ENCODE data around the gene FAM181B.

The FAM181B gene

DNA sequence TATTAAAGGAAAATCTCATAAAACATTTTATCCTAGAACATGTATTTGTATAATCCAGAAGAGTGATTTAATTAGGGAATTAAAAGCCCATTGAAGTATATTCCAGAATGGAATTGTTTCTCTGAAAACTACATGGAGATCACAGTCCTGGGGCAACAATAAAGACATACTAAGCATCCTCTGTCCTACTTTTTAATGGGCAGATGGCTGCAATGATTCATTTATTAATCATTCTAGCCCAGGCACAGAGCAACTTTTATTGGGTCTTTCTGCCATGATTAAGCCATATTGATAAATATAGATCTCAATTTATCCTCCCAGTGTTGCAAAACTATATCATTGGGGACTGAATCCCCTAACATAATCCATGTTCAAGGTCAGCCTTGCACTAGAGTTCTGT lies 22.0 kb downstream of the FAM181B start:
- TF ChIP-seq, protein P1, sequence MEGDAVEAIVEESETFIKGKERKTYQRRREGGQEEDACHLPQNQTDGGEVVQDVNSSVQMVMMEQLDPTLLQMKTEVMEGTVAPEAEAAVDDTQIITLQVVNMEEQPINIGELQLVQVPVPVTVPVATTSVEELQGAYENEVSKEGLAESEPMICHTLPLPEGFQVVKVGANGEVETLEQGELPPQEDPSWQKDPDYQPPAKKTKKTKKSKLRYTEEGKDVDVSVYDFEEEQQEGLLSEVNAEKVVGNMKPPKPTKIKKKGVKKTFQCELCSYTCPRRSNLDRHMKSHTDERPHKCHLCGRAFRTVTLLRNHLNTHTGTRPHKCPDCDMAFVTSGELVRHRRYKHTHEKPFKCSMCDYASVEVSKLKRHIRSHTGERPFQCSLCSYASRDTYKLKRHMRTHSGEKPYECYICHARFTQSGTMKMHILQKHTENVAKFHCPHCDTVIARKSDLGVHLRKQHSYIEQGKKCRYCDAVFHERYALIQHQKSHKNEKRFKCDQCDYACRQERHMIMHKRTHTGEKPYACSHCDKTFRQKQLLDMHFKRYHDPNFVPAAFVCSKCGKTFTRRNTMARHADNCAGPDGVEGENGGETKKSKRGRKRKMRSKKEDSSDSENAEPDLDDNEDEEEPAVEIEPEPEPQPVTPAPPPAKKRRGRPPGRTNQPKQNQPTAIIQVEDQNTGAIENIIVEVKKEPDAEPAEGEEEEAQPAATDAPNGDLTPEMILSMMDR (IDR thresholded peaks at IDR 0.05; ENCODE audit: insufficient read depth, low read length, poor library complexity, severe bottlenecking): no peak
- Histone ChIP-seq H3K36me3 (ENCODE audit: control insufficient read depth, insufficient read depth, low read length) (no peaks in the 10 kb centered on the region), H3K4me3 (replicated peaks; ENCODE audit: low read depth, low read length) (no peak overlapping the region), H3K27me3 (replicated peaks; ENCODE audit: control insufficient read depth, insufficient read depth, low read length) (peaks cover 1% of the 10 kb centered on the region)
- no peak for DNase-seq (ENCODE audit: extremely low read depth, insufficient read length)

DNA sequence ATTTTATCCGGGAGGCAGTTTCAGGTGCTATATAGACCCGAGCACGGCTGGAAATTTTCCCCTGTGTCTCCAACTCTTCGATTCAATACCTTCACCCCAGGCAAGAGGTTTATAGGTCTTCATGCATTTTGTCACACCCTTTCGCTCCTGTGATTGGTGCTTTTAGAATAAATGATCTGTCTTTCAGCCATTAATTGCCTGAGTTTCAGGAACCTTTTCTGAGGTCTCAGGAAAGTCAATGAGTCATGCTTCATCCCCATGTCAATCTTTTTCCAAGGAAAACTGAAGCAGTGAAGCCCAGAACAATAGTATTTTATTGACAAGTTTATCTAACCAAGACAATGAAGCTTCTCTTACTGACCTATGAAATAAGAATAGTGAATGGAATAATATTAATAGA lies 29.9 kb downstream of the FAM181B start:
- H3K4me3 ChIP-seq (replicated peaks; ENCODE audit: low read depth, low read length): no peak overlapping the region
- no peaks in the 10 kb centered on the region for H3K36me3 ChIP-seq (ENCODE audit: control insufficient read depth, insufficient read depth, low read length)
- no peaks in the 10 kb centered on the region; the same call in 1 of the 2 replicates for H3K27me3 ChIP-seq (replicated peaks; ENCODE audit: control insufficient read depth, insufficient read depth, low read length)
- TF ChIP-seq, protein P1 (IDR thresholded peaks at IDR 0.05; ENCODE audit: insufficient read depth, low read length, poor library complexity, severe bottlenecking): no peak
- DNase-seq (ENCODE audit: extremely low read depth, insufficient read length): no peak

- Histone ChIP-seq H3K4me3 (replicated peaks; ENCODE audit: low read depth, low read length) (no peak overlapping the region), H3K27me3 (replicated peaks; ENCODE audit: control insufficient read depth, insufficient read depth, low read length) (no peaks in the 10 kb centered on the region; the same call in 1 of the 2 replicates), H3K36me3 (ENCODE audit: control insufficient read depth, insufficient read depth, low read length) (no peaks in the 10 kb centered on the region)
- TF ChIP-seq, protein P1 (IDR thresholded peaks at IDR 0.05; ENCODE audit: insufficient read depth, low read length, poor library complexity, severe bottlenecking): no peak
- DNase-seq (ENCODE audit: extremely low read depth, insufficient read length): no peak
Observed at GRCh38 chr11:82703226-82703625, 30.4 kb downstream of the FAM181B start.

GRCh38 chr11:82701847-82702520 lies 31.7 kb downstream of the FAM181B start:
- Histone ChIP-seq H3K27me3 (replicated peaks; ENCODE audit: control insufficient read depth, insufficient read depth, low read length) (no peaks in the 10 kb centered on the region; the same call in 1 of the 2 replicates), H3K36me3 (ENCODE audit: control insufficient read depth, insufficient read depth, low read length) (no peaks in the 10 kb centered on the region)
- DNase-seq (ENCODE audit: extremely low read depth, insufficient read length): no peak

DNA sequence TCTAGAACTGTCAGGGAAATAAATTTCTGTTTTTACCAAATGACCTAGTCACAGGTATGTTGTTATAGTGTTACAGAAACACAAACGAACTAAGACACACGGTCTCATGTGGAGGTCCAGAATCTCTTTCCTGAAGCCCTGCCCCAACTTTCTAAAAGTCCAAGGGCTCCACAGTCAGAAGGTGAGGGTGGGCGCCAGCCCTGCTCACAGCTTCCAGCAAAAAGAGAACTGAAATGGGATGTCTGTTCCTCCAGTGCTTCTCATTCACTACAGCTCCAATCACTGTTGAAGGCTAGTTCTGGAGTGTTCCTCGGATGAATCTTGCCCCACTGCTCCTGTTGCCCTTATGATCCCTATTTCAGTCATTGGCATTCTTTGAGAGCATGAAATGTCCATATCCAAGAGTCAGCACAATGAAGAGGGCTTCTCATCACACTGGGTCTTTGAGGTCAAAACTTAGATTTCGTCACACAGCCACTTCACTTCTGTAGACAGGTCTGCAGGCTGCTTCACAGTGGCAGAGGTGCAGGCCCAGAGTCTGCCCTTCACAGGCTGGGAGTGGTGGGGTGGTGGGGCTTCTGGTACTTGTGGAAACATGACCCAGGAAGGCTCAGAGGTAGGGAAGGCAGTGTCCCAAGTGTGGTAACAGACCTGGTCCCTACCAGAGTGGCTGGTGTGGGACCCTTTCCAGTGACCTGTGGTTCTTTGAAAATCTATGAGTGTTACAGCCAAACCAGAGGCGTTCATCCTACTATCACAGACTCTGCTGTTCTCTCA lies 34.9 kb downstream of the FAM181B start:
- no peak overlapping the region for H3K4me3 ChIP-seq (replicated peaks; ENCODE audit: low read depth, low read length)
- no peak for DNase-seq (ENCODE audit: extremely low read depth, insufficient read length)
- H3K36me3 ChIP-seq (ENCODE audit: control insufficient read depth, insufficient read depth, low read length): no peaks in the 10 kb centered on the region
- TF ChIP-seq, protein P1 (IDR thresholded peaks at IDR 0.05; ENCODE audit: insufficient read depth, low read length, poor library complexity, severe bottlenecking): no peak
- no peaks in the 10 kb centered on the region; the same call in 1 of the 2 replicates for H3K27me3 ChIP-seq (replicated peaks; ENCODE audit: control insufficient read depth, insufficient read depth, low read length)

More at GRCh38 chr11:82701847-82702520, 31.7 kb downstream of the FAM181B start:
- TF ChIP-seq, protein P1 (IDR thresholded peaks at IDR 0.05; ENCODE audit: insufficient read depth, low read length, poor library complexity, severe bottlenecking): peak; percentile 74
- H3K4me3 ChIP-seq (replicated peaks; ENCODE audit: low read depth, low read length): no peak overlapping the region

Measured in GM06990 (cell line).